Endothelial cell of umbilical vein (primary cell): ENCODE results near the gene STON2. TPM values are rescaled to one million over a fixed set of nuclear protein-coding genes. Genes with fewer than 3 reads are reported as not detected.

Experiments used
- BruUV-seq: library from RNA; stranded (reverse); fragments of 400-500 nt; replicated peaks from 2 replicates; lab custom pipeline; 2021; lab: Mats Ljungman, UMichigan
- CTCF ChIA-PET: fragments of 300-600, 350-600 bp; sonication (Branson Sonifier 250); formaldehyde crosslinking; loops from one replicate; lab custom pipeline; 2021; ENCODE audit warnings: antibody characterized with exemption, inconsistent platforms; lab: Charles Lee
- POLR2A ChIA-PET: fragments of 300-600, 350-600 bp; sonication (Branson Sonifier 250); formaldehyde crosslinking; loops from one replicate; lab custom pipeline; 2021; ENCODE audit warnings: antibody characterized with exemption, inconsistent platforms; lab: Charles Lee
- DNase-seq: peaks from one replicate; pipeline ENCODE4 v3.0.0-alpha.2; 2011; ENCODE audit warnings: low read depth, low spot score
- FAIRE-seq: peaks from 2 replicates; lab custom pipeline; 2011; peaks lifted over from hg19 to GRCh38; lab: Jason Lieb, UNC
- H2AFZ ChIP-seq: 2 replicates; pipeline ENCODE4 v1.6.0; 2012; ENCODE audit warnings: low read depth, low read length, control low read depth, inconsistent platforms
- H3K27ac ChIP-seq: 2 replicates; pipeline ENCODE4 v1.5.1; 2011; ENCODE audit warnings: low read depth, mild to moderate bottlenecking, control low read depth, low read length, moderate library complexity; ENCODE audit not compliant: insufficient read depth
- H3K27me3 ChIP-seq, 2 experiments: 2 replicates each; pipeline versions ENCODE4 v1.6.0 to v1.6.1; 2011; ENCODE audit warnings: low read length in 2 of 2, mixed read lengths in 1 of 2; ENCODE audit not compliant: control insufficient read depth in 2 of 2, insufficient read depth in 2 of 2
- H3K36me3 ChIP-seq, 2 experiments: 2 replicates in 1 of 2; 3 replicates in 1 of 2; pipeline ENCODE4 v1.5.1; 2011; ENCODE audit warnings: low read length in 2 of 2, mild to moderate bottlenecking in 1 of 2, moderate library complexity in 1 of 2; ENCODE audit not compliant: control insufficient read depth in 2 of 2, insufficient read depth in 2 of 2; ENCODE audit errors: extremely low read depth in 1 of 2
- H3K4me1 ChIP-seq: 3 replicates; pipeline ENCODE4 v1.5.1; 2011; ENCODE audit warnings: mild to moderate bottlenecking, low read length; ENCODE audit not compliant: control insufficient read depth, insufficient read depth; ENCODE audit errors: extremely low read depth
- H3K4me2 ChIP-seq: 2 replicates; pipeline ENCODE4 v1.6.1; 2011; ENCODE audit warnings: low read length, control low read depth, mixed read lengths; ENCODE audit not compliant: insufficient read depth
- H3K4me3 ChIP-seq, 3 experiments: fragments of 200-600 bp in 1 of 3; sonication (generic), shearing (Covaris generic) in 1 of 3; replicated peaks in 1 of 3; 2 replicates each; pipeline ENCODE4 v1.5.1; 2011 to 2016; ENCODE audit warnings: control low read depth in 3 of 3, low read length in 3 of 3, mild to moderate bottlenecking in 2 of 3, inconsistent platforms in 1 of 3, low read depth in 1 of 3, moderate library complexity in 1 of 3; ENCODE audit not compliant: insufficient read depth in 1 of 3
- H3K79me2 ChIP-seq: 2 replicates; pipeline ENCODE4 v1.6.0; 2012; ENCODE audit warnings: low read length, inconsistent platforms; ENCODE audit not compliant: control insufficient read depth, insufficient read depth
- H3K9ac ChIP-seq: replicated peaks from 2 replicates; pipeline ENCODE3; 2011; ENCODE audit warnings: low read length, control low read depth; ENCODE audit not compliant: insufficient read depth; ENCODE audit errors: extremely low read depth
- H3K9me1 ChIP-seq: replicated peaks from 3 replicates; pipeline ENCODE4 v1.6.0; 2011; ENCODE audit warnings: mild to moderate bottlenecking, low read length; ENCODE audit not compliant: control insufficient read depth, insufficient read depth; ENCODE audit errors: extremely low read depth
- H3K9me3 ChIP-seq: replicated peaks from 2 replicates; pipeline ENCODE4 v1.5.1; 2012; ENCODE audit warnings: low read length, inconsistent platforms; ENCODE audit not compliant: control insufficient read depth, insufficient read depth
- H4K20me1 ChIP-seq: replicated peaks from 2 replicates; pipeline ENCODE3; 2011; ENCODE audit warnings: mild to moderate bottlenecking, low read length; ENCODE audit not compliant: control insufficient read depth, insufficient read depth; ENCODE audit errors: extremely low read depth
- EZH2 ChIP-seq: IDR thresholded peaks from 2 replicates; pipeline ENCODE4 v1.6.1; 2012; ENCODE audit warnings: borderline replicate concordance, low read depth, mild to moderate bottlenecking, moderate library complexity, low read length, inconsistent platforms; ENCODE audit not compliant: severe bottlenecking
- FOS ChIP-seq: IDR thresholded peaks from 2 replicates; pipeline ENCODE4 v1.6.1; 2011; ENCODE audit warnings: mild to moderate bottlenecking, low read length, moderate library complexity, borderline replicate concordance; ENCODE audit not compliant: insufficient read depth
- GATA2 ChIP-seq: IDR thresholded peaks from 2 replicates; pipeline ENCODE4 v1.7.0; 2011; ENCODE audit warnings: low read depth, mild to moderate bottlenecking, moderate library complexity, mixed read lengths, low read length; ENCODE audit not compliant: insufficient read length, insufficient read depth
- JUN ChIP-seq: IDR thresholded peaks from 2 replicates; pipeline ENCODE4 v1.6.1; 2011; ENCODE audit warnings: borderline replicate concordance, low read depth; ENCODE audit not compliant: insufficient read length, insufficient read depth
- MYC ChIP-seq: IDR thresholded peaks from one replicate; pipeline ENCODE4 v1.6.1; 2011; ENCODE audit warnings: mild to moderate bottlenecking, low read depth, low read length
- POLR2A ChIP-seq: IDR thresholded peaks from 2 replicates; pipeline ENCODE4 v1.6.1; 2012; ENCODE audit warnings: low read depth, mild to moderate bottlenecking, control low read depth, low read length
- POLR2AphosphoS5 ChIP-seq: IDR thresholded peaks from 2 replicates; pipeline ENCODE4 v1.6.1; 2012; ENCODE audit warnings: low read depth, mild to moderate bottlenecking, control low read depth, low read length, moderate library complexity; ENCODE audit not compliant: insufficient read depth
- dilution Hi-C: fragments of 300-500 bp; cut with MboI; formaldehyde crosslinking; loops from one replicate; pipeline ENCODE4 v1.15.0; 2019; ENCODE audit warnings: low sequenced_read_pairs; ENCODE audit not compliant: extremely low pct_ligation_motif_present
- intact Hi-C: fragments of 100-400 bp; cut with micrococcal nuclease; formaldehyde crosslinking; loops from one replicate; pipeline ENCODE4 v1.10.0; 2022
- polyA plus RNA-seq, 4 experiments: library from polyadenylated mRNA; depleted of rRNA in 3 of 4; stranded (reverse) in 3 of 4; unstranded in 1 of 4; fragments of >200 nt; gene quantifications; 2 replicates each; pipeline versions ENCODE4 v1.2.1 to v1.2.3, GENCODE V29; 2011 to 2012; ENCODE audit warnings: missing spikeins in 1 of 4
- total RNA-seq: library from RNA; stranded (reverse); gene quantifications from 2 replicates; pipeline ENCODE4 v1.2.3, GENCODE V29; 2021
- TF ChIP-seq, protein P1 (sequence below), 2 donors: IDR thresholded peaks; 1 replicate in 1 of 2; 2 replicates in 1 of 2; pipeline ENCODE4 v1.5.1; 2011; ENCODE audit warnings: low read length in 2 of 2, mild to moderate bottlenecking in 2 of 2, moderate library complexity in 2 of 2, control low read depth in 1 of 2, inconsistent platforms in 1 of 2, low read depth in 1 of 2; ENCODE audit not compliant: insufficient read depth in 1 of 2; ENCODE audit errors: extremely low read depth in 1 of 2
- TF ChIP-seq, protein P2 (sequence below): IDR thresholded peaks from 2 replicates; pipeline ENCODE4 v1.6.1; 2011; ENCODE audit not compliant: insufficient read depth, insufficient read length

The STON2 gene
- total and polyA plus RNA-seq, 2 donors (not counting 3 experiments of a cell fraction or from before 2014, with no cell fraction given) = not detected

DNA sequence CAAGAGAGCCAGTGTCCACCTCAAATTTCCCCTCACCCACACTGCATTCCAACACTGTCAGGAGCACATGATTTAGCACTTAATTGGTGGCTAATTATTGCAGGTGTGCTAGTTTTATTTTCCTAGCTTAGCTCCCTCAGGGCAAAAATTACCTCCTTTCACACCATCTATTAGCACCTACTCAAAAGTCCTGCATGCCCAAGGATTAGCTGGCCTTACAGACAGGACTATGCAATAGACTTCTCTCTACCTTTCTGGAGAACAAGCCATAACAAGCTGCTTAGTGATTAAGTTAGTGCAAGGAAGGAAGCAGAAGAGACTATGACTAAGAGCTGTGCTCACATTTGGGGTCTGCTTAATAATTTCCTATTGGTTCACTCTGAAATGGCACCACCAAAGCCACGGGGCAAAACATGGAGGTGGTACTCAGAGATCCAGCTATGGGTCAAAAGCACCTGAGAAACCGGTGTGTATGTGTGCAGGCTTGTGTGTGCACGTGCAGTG, 69.5 kb downstream of the STON2 start:
- H3K79me2 ChIP-seq = no peaks in the 10 kb centered on the region
- H3K9ac ChIP-seq = no peak overlapping the region
- CTCF ChIA-PET = no interaction called here
- H3K27ac ChIP-seq = no peak overlapping the region
- no peaks in the 10 kb centered on the region for H3K9me1 ChIP-seq
- H3K36me3 ChIP-seq = no peaks in the 10 kb centered on the region
- H3K9me3 ChIP-seq = no peaks in the 10 kb centered on the region
- no peak overlapping the region for H2AFZ ChIP-seq
- FAIRE-seq = no peak
- TF ChIP-seq POLR2A (no peak), JUN (no peak), FOS (no peak), GATA2 (no peak), MYC (no peak), POLR2AphosphoS5 (no peak), EZH2 (no peak)
- TF ChIP-seq, protein P1, sequence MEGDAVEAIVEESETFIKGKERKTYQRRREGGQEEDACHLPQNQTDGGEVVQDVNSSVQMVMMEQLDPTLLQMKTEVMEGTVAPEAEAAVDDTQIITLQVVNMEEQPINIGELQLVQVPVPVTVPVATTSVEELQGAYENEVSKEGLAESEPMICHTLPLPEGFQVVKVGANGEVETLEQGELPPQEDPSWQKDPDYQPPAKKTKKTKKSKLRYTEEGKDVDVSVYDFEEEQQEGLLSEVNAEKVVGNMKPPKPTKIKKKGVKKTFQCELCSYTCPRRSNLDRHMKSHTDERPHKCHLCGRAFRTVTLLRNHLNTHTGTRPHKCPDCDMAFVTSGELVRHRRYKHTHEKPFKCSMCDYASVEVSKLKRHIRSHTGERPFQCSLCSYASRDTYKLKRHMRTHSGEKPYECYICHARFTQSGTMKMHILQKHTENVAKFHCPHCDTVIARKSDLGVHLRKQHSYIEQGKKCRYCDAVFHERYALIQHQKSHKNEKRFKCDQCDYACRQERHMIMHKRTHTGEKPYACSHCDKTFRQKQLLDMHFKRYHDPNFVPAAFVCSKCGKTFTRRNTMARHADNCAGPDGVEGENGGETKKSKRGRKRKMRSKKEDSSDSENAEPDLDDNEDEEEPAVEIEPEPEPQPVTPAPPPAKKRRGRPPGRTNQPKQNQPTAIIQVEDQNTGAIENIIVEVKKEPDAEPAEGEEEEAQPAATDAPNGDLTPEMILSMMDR (IDR thresholded peaks at IDR 0.05; ENCODE audit: extremely low read depth in 1 of 2, insufficient read depth in 1 of 2, low read depth in 1 of 2, low read length in 2 of 2) = no peak
- TF ChIP-seq, protein P2, sequence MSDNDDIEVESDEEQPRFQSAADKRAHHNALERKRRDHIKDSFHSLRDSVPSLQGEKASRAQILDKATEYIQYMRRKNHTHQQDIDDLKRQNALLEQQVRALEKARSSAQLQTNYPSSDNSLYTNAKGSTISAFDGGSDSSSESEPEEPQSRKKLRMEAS = no peak
- no TSS peak for BruUV-seq
- DNase-seq = no peak
- dilution Hi-C loops (no loop called here), intact Hi-C loops (no loop called here)
- no peak overlapping the region for H3K4me2 ChIP-seq
- no peaks in the 10 kb centered on the region for H3K27me3 ChIP-seq
- H4K20me1 ChIP-seq = no peaks in the 10 kb centered on the region
- POLR2A ChIA-PET = no interaction called here
- H3K4me3 ChIP-seq = no peak overlapping the region
- no peaks in the 10 kb centered on the region for H3K4me1 ChIP-seq
